H1 (cell line): ENCODE data around the gene YBX1. TPM values are rescaled to one million over a fixed set of nuclear protein-coding genes. Genes with fewer than 3 reads are reported as not detected.
"Not testable (repeated sequence)": the region's sequence is repeated elsewhere in the genome, so short reads cannot be mapped to it uniquely, and the experiment has no call there.

Experiments used
- CTCF ChIA-PET: fragments of 300-600 bp; sonication (Branson Sonifier 250); formaldehyde crosslinking; loops from one replicate; lab custom pipeline; 2021; ENCODE audit not compliant: partially characterized antibody; lab: Charles Lee
- POLR2A ChIA-PET: fragments of 300-600 bp; sonication (Branson Sonifier 250); formaldehyde crosslinking; loops from one replicate; lab custom pipeline; 2021; ENCODE audit warnings: inconsistent platforms; ENCODE audit not compliant: partially characterized antibody; lab: Charles Lee
- DNase-seq, 2 experiments: peaks; one replicate each; pipeline versions ENCODE4 v3.0.0 to v3.0.0-alpha.2; 2010 to 2022; ENCODE audit warnings: low spot score in 2 of 2, low read depth in 1 of 2, mixed read lengths in 1 of 2
- FAIRE-seq: peaks from 2 replicates; lab custom pipeline; 2011; peaks lifted over from hg19 to GRCh38; lab: Jason Lieb, UNC
- H2AFZ ChIP-seq: 2 replicates; pipeline ENCODE4 v1.8.1; 2012; ENCODE audit warnings: low read length, inconsistent platforms
- H2AK5ac ChIP-seq: 2 replicates; pipeline ENCODE4 v1.6.1; 2013; ENCODE audit warnings: low read depth, low read length
- H2BK120ac ChIP-seq: replicated peaks from 2 replicates; pipeline ENCODE3; 2013; ENCODE audit warnings: low read depth, low read length, inconsistent platforms
- H2BK12ac ChIP-seq: 2 replicates; pipeline ENCODE4 v1.6.1; 2013; ENCODE audit warnings: low read depth, low read length
- H2BK15ac ChIP-seq: 2 replicates; pipeline ENCODE4 v1.6.1; 2013; ENCODE audit warnings: low read length
- H2BK20ac ChIP-seq: 2 replicates; pipeline ENCODE4 v1.6.1; 2013; ENCODE audit warnings: low read length
- H2BK5ac ChIP-seq: 2 replicates; pipeline ENCODE4 v1.6.1; 2013; ENCODE audit warnings: low read depth, low read length
- H3K14ac ChIP-seq: 2 replicates; pipeline ENCODE4 v1.6.1; 2013; ENCODE audit warnings: inconsistent platforms; ENCODE audit not compliant: insufficient read length
- H3K18ac ChIP-seq: 2 replicates; pipeline ENCODE4 v1.6.1; 2013; ENCODE audit warnings: low read length; ENCODE audit errors: extremely low read depth
- H3K23ac ChIP-seq: 2 replicates; pipeline ENCODE4 v1.6.1; 2013; ENCODE audit warnings: inconsistent platforms; ENCODE audit not compliant: insufficient read length
- H3K23me2 ChIP-seq: 2 replicates; pipeline ENCODE4 v1.6.1; 2013; ENCODE audit warnings: low read depth, low read length
- H3K27ac ChIP-seq: 2 replicates; pipeline ENCODE4 v1.6.1; 2011; ENCODE audit warnings: low read depth, low read length, inconsistent platforms
- H3K27me3 ChIP-seq, 4 experiments: replicated peaks in 1 of 4; 1 replicate in 1 of 4; 2 replicates in 3 of 4; pipeline versions ENCODE4 v1.6.1 to v1.8.1; 2011 to 2013; ENCODE audit warnings: low read length in 3 of 4, mild to moderate bottlenecking in 3 of 4, inconsistent platforms in 2 of 4, mixed read lengths in 2 of 4, moderate library complexity in 1 of 4; ENCODE audit not compliant: control insufficient read depth in 3 of 4, insufficient read depth in 3 of 4; ENCODE audit errors: extremely low read depth in 1 of 4
- H3K36me3 ChIP-seq, 4 experiments: 2 replicates each; pipeline versions ENCODE4 v1.6.1 to v1.8.1; 2011 to 2013; ENCODE audit warnings: mild to moderate bottlenecking in 4 of 4, low read length in 3 of 4, moderate library complexity in 2 of 4, control low read depth in 1 of 4, inconsistent platforms in 1 of 4; ENCODE audit not compliant: insufficient read depth in 4 of 4, control insufficient read depth in 2 of 4
- H3K4ac ChIP-seq: replicated peaks from 2 replicates; pipeline ENCODE3; 2013; ENCODE audit warnings: low read length, low read depth, mixed read lengths, inconsistent platforms; ENCODE audit not compliant: insufficient read length
- H3K4me1 ChIP-seq, 4 experiments: replicated peaks in 1 of 4; 1 replicate in 1 of 4; 2 replicates in 3 of 4; pipeline versions ENCODE4 v1.6.1 to v1.8.1; 2011 to 2013; ENCODE audit warnings: low read length in 3 of 4, inconsistent platforms in 2 of 4, mixed read lengths in 1 of 4; ENCODE audit not compliant: insufficient read depth in 4 of 4, control insufficient read depth in 3 of 4
- H3K4me2 ChIP-seq, 2 experiments: 2 replicates each; pipeline versions ENCODE4 v1.6.1 to v1.8.1; 2011 to 2013; ENCODE audit warnings: low read depth in 2 of 2, low read length in 2 of 2, control low read depth in 1 of 2, inconsistent platforms in 1 of 2, mild to moderate bottlenecking in 1 of 2; ENCODE audit not compliant: insufficient read depth in 1 of 2
- H3K4me3 ChIP-seq, 4 experiments: fragments of 200-600, 300-600 bp in 1 of 4; sonication (generic), shearing (Covaris generic), sonication (Bioruptor Twin) in 1 of 4; 2 replicates each; pipeline versions ENCODE4 v1.5.1 to v1.8.1; 2011 to 2016; ENCODE audit warnings: low read length in 4 of 4, low read depth in 3 of 4, control low read depth in 2 of 4, inconsistent platforms in 2 of 4, mild to moderate bottlenecking in 2 of 4, mixed read lengths in 1 of 4, moderate library complexity in 1 of 4; ENCODE audit not compliant: insufficient read depth in 2 of 4; ENCODE audit errors: extremely low read depth in 1 of 4
- H3K56ac ChIP-seq: replicated peaks from 2 replicates; pipeline ENCODE3; 2013; ENCODE audit warnings: low read depth, mild to moderate bottlenecking, mixed read lengths, low read length, inconsistent platforms; ENCODE audit not compliant: insufficient read length
- H3K79me1 ChIP-seq: 2 replicates; pipeline ENCODE4 v1.6.1; 2013; ENCODE audit warnings: low read depth, low read length, control low read depth
- H3K79me2 ChIP-seq, 2 experiments: 2 replicates each; pipeline versions ENCODE4 v1.6.1 to v1.8.1; 2012 to 2013; ENCODE audit warnings: low read length in 2 of 2, mild to moderate bottlenecking in 2 of 2, inconsistent platforms in 1 of 2; ENCODE audit not compliant: insufficient read depth in 2 of 2, control insufficient read depth in 1 of 2
- H3K9ac ChIP-seq, 4 experiments: replicated peaks in 1 of 4; 1 replicate in 1 of 4; 2 replicates in 3 of 4; pipeline versions ENCODE4 v1.6.1 to v1.8.1; 2011 to 2013; ENCODE audit warnings: low read depth in 3 of 4, low read length in 3 of 4, control low read depth in 2 of 4, mild to moderate bottlenecking in 2 of 4, moderate library complexity in 2 of 4, inconsistent platforms in 1 of 4; ENCODE audit errors: extremely low read depth in 1 of 4
- H3K9me3 ChIP-seq, 2 experiments: 2 replicates each; pipeline versions ENCODE4 v1.6.1 to v1.8.1; 2012 to 2013; ENCODE audit warnings: mild to moderate bottlenecking in 2 of 2, moderate library complexity in 2 of 2, control low read depth in 1 of 2, inconsistent platforms in 1 of 2, low read depth in 1 of 2, low read length in 1 of 2, mixed read lengths in 1 of 2; ENCODE audit not compliant: insufficient read depth in 2 of 2
- H4K20me1 ChIP-seq, 2 experiments: replicated peaks in 1 of 2; 2 replicates each; pipeline versions ENCODE3 to v1.8.1; 2011 to 2013; ENCODE audit warnings: inconsistent platforms in 2 of 2, low read length in 2 of 2, mild to moderate bottlenecking in 1 of 2; ENCODE audit not compliant: insufficient read depth in 2 of 2, control insufficient read depth in 1 of 2
- H4K5ac ChIP-seq: 2 replicates; pipeline ENCODE4 v1.6.1; 2013; ENCODE audit warnings: low read length, low read depth, mixed read lengths, inconsistent platforms; ENCODE audit not compliant: insufficient read length
- H4K8ac ChIP-seq: 2 replicates; pipeline ENCODE4 v1.8.0; 2013; ENCODE audit warnings: mild to moderate bottlenecking, moderate library complexity, low read length, inconsistent platforms; ENCODE audit not compliant: insufficient read depth; ENCODE audit errors: extremely low read depth
- H4K91ac ChIP-seq: replicated peaks from 2 replicates; pipeline ENCODE3; 2013; ENCODE audit warnings: low read length, mixed read lengths, inconsistent platforms; ENCODE audit not compliant: insufficient read length
- ASH2L ChIP-seq: fragments of 200-600, 300-600 bp; sonication (generic); IDR thresholded peaks from one replicate; pipeline ENCODE4 v1.7.1; 2017; ENCODE audit warnings: low read length
- BCL11A ChIP-seq, 2 experiments: IDR thresholded peaks; one replicate each; pipeline ENCODE4 v1.6.1; 2011; ENCODE audit warnings: low read depth in 2 of 2, low read length in 2 of 2, mild to moderate bottlenecking in 2 of 2
- CHD2 ChIP-seq: IDR thresholded peaks from 2 replicates; pipeline ENCODE4 v1.6.1; 2012; ENCODE audit warnings: low read length, improper control_type of control experiment
- GTF2F1 ChIP-seq: IDR thresholded peaks from 2 replicates; pipeline ENCODE4 v1.6.1; 2012; ENCODE audit warnings: low read depth, low read length, improper control_type of control experiment, borderline replicate concordance
- SIRT6 ChIP-seq: IDR thresholded peaks from one replicate; pipeline ENCODE4 v1.7.1; 2012; ENCODE audit warnings: low read length, inconsistent platforms
- SP4 ChIP-seq: IDR thresholded peaks from 2 replicates; pipeline ENCODE4 v1.6.1; 2012; ENCODE audit warnings: low read length, inconsistent platforms
- TAF7 ChIP-seq: optimal IDR thresholded peaks from 2 replicates; pipeline ENCODE3; 2011; ENCODE audit warnings: low read depth, mild to moderate bottlenecking, inconsistent platforms, low read length, moderate library complexity, borderline replicate concordance
- WGBS, 2 experiments: shearing (Covaris generic) in 1 of 2; methylation state at CpG; one replicate each; pipeline versions ENCODE4 v1.1.6 to v1.1.7; 2013 to 2015; ENCODE audit warnings: low lambda C conversion rate in 2 of 2, mixed read lengths in 2 of 2, inconsistent platforms in 1 of 2, low coverage in 1 of 2, missing lambda C conversion rate in 1 of 2; ENCODE audit not compliant: insufficient replicate concordance in 2 of 2, insufficient coverage in 1 of 2, insufficient read length in 1 of 2; ENCODE audit errors: extremely low coverage in 1 of 2, missing lambda C conversion rate in 1 of 2; 5-methylcytosine and 5-hydroxymethylcytosine counted together
- polyA plus RNA-seq, 7 experiments: library from polyadenylated mRNA; depleted of rRNA in 3 of 7; stranded (reverse) in 5 of 7; unstranded in 2 of 7; fragments of >200 nt in 5 of 7; fragments of 200-250 nt in 2 of 7; gene quantifications; 1 replicate in 5 of 7; 2 replicates in 1 of 7; 4 replicates in 1 of 7; pipeline versions ENCODE4 v1.2.1 to v1.2.3, GENCODE V29; 2011 to 2013; ENCODE audit warnings: missing spikeins in 2 of 7, mixed read lengths in 2 of 7
- total RNA-seq: library from RNA; stranded (reverse); fragmentation: NEBNext Ultra II Directional; extraction: Animal tissue kit (Norgen Biotek cat#: 25700); gene quantifications from 2 replicates; pipeline ENCODE4 v1.2.1, GENCODE V29; 2021

Gene YBX1
- total and polyA plus RNA-seq, 2 of the 8 experiments (the other 6 are each of a cell fraction or from before 2014, with no cell fraction given): 438 to 1,219 TPM

GRCh38 chr1:42750041-42750440 is 67.8 kb downstream of the YBX1 start (continued):
- TF ChIP-seq CHD2 (no peak), TAF7 (no peak), SP4 (no peak), SIRT6 (no peak), ASH2L (no peak), BCL11A (IDR thresholded peaks at IDR 0.05; ENCODE audit: low read depth in 2 of 2, low read length in 2 of 2) (no peak), GTF2F1 (no peak)
- TF ChIP-seq, all 59 proteins: peak for 0

- 90% methylated on average over 7 of the region's 8 CpGs; no CpG with 5 or more reads in 1 of the 2 experiments for WGBS, 2 experiments
- H3K27ac ChIP-seq, H3K79me1 ChIP-seq, H2BK20ac ChIP-seq, H3K23ac ChIP-seq, H2BK12ac ChIP-seq, H2AFZ ChIP-seq, H4K91ac ChIP-seq, H2BK5ac ChIP-seq, H3K18ac ChIP-seq, H3K4ac ChIP-seq, H3K23me2 ChIP-seq, H4K5ac ChIP-seq, H4K8ac ChIP-seq, H3K4me1 ChIP-seq, H3K14ac ChIP-seq, H3K4me2 ChIP-seq, H3K9me3 ChIP-seq, H3K56ac ChIP-seq, H3K4me3 ChIP-seq, H2AK5ac ChIP-seq, H4K20me1 ChIP-seq, DNase-seq, H3K27me3 ChIP-seq, H2BK120ac ChIP-seq, H2BK15ac ChIP-seq, H3K79me2 ChIP-seq, FAIRE-seq, H3K9ac ChIP-seq: not testable (repeated sequence)
- CTCF ChIA-PET: interaction anchor here (1.2 to 1.5 kb wide), 3 partner anchors 9 to 577 kb away, joined by 3 to 5 read pairs (median 3); no protein-coding TSS in a partner anchor
- peaks cover 25 to 69% (median 43%) of the 10 kb centered on the region in 4 experiments for H3K36me3 ChIP-seq
- POLR2A ChIA-PET: interaction anchor here (1.0 to 2.3 kb wide), 2 partner anchors 32 to 69 kb away, joined by 3 to 8 read pairs; partner anchors contain the start of gene YBX1
Measured at GRCh38 chr1:42751511-42752070, 69.4 kb downstream of the YBX1 start.
